ENCODE measurements around the gene TTC28.
"Not testable (repeated sequence)": the region's sequence is repeated elsewhere in the genome, so short reads cannot be mapped to it uniquely, and the experiment has no call there.

Gene TTC28

GRCh38 chr22:28220626-28221363 lies 458.8 kb downstream of the TTC28 start:
- no peak for DNase-seq

DNA sequence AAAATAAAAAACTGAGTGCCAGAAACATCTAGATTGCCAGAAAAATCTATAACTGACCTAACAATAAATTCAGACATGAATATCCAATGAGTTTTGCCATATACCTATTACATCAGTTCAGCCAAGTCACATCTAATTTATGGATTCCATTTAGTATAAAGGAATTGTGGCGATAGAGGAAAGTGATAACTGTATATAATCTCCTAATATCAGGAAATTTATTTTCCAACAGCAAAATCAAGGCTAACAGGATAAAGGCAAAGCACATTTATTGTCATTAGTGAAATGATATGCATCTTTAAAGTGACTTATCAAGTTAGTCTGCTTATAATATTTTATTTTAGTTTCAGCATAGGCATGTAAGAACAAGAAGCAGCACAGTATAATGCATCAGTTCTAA lies 462.4 kb downstream of the TTC28 start:
- DNase-seq: no peak

DNA sequence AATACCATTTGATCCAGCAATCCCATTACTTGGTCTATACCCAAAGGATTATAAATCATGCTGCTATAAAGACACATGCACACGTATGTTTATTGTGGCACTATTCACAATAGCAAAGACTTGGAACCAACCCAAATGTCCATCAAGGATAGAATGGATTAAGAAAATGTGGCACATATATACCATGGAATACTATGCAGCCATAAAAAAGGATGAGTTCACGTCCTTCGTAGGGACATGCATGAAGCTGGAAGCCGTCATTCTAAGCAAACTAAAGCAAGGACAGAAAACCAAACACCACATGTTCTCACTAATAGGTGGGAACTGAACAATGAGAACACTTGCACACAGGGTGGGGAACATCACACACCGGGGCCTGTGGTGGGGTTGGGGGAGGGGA lies 464.9 kb downstream of the TTC28 start:
- not testable (repeated sequence) for DNase-seq

GRCh38 chr22:28209457-28209856 lies 470.2 kb downstream of the TTC28 start:
- not testable (repeated sequence) for DNase-seq

- DNase-seq: no peak
These were observed 470.9 kb downstream of the TTC28 start for GRCh38 chr22:28208787-28209186.

GRCh38 chr22:28208036-28208435 lies 471.6 kb downstream of the TTC28 start:
- DNase-seq: no peak

GRCh38 chr22:28207281-28208030 lies 472.2 kb downstream of the TTC28 start:
- no peak for DNase-seq

DNA sequence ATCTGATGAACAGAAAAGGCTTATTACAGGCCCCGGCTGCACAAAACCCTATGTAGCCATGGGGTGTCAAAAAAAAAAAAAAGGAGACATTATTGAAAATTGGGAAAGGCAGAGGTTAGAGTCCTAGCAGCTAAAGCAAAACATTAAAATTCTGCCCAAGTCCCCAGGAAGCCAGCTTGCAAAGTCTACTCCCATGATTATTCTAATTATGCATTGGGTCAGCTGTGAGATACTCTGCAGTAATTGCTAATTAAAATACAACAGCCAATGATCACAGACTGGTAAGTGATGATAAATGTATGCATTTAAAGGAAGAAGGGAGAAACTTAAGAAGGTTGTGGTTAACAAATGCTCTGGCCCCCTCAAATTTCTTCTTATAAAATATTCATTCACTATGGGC lies 473.7 kb downstream of the TTC28 start:
- DNase-seq: no peak

GRCh38 chr22:28204382-28204781 lies 475.3 kb downstream of the TTC28 start:
- DNase-seq: no peak

GRCh38 chr22:28203286-28203685 lies 476.4 kb downstream of the TTC28 start:
- no peak for DNase-seq

- no peak for DNase-seq
These were observed 480.9 kb downstream of the TTC28 start for GRCh38 chr22:28198692-28199091.

DNA sequence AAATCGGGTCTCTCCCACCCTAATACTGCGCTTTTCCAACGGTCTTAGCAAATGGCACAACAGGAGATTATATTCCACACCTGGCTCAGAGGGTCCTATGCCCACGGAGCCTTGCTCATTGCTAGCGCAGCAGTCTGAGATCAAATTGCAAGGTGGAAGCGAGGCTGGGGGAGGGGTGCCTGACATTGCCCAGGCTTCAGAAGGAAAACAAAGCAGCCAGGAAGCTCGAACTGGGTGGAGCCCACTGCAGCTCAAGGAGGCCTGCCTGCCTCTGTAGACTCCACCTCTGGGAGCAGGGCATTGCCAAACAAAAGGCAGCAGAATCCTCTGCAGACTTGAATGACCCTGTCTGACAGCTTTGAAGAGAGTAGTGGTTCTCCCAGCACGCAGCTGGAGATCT lies 488.1 kb downstream of the TTC28 start:
- not testable (repeated sequence) for DNase-seq

DNA sequence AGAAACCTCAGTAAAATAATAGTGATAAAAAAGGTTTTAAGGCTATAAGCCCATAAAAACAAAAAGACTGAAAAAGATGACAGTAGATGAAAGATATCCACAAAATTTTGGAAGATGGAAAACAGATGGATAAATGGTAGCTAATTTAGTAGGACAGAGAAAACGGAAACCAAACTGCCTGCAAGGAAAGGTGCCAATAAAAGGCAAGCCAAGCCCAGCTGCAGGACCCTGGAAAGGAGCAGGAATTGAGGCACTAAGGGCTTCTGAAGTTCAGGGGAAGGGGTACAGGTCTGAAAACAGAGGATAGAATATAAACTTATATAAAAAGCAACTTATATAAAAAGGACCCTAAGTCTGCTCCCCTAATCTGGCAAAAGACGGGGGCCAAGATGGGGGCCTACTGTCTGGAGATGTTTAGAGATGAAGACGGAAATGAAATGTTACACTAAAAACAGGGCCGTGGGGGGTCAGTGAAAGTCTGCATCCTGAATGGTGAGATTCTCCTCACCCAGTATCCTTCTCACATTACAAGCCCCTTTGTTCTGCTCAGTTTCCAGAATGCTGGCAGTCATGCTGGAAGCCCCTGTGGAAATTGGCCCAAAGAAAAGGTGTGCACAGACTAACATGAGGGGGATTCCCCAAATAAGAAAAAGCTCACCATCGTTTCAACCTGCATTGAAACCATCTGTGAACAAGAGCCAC lies 491.3 kb downstream of the TTC28 start:
- no peak for DNase-seq

DNA sequence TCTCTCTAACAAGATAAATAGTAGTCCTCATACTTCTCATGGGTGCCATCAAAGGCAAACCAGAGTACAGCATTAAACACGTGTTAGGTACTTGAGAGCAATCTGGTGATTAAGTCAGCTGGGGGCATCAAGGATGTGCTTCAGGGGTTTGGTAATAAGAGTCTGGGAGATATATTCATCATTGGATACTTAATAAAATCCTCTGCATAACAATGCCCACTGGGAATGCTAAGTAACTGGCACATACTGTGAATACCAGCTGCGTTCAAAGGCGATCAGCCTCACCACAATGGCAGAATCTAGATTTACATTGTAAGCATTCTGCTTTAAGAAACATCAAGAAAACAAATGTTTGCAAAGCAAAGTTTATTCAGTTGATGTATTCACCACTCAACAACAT lies 492.0 kb downstream of the TTC28 start:
- no peak for DNase-seq

DNA sequence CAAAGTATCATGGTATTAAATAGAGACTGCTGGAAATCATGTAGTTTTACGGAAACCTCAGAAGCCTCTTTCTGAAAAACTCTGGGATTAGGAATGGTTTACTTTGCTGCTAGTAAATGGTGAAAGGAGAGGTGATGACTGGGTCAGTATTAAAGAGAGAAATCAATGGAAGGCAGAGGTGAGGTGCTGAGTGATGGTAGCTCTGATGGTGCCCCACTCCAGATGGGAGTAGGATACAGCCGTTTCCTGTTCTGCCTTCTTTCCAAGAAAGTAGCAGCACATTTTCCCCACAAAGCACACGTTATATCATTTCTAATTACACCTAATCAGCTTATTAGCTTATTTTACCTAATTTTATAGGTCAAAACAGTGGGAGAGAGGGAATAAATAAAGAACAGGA lies 493.0 kb downstream of the TTC28 start:
- DNase-seq: no peak

DNA sequence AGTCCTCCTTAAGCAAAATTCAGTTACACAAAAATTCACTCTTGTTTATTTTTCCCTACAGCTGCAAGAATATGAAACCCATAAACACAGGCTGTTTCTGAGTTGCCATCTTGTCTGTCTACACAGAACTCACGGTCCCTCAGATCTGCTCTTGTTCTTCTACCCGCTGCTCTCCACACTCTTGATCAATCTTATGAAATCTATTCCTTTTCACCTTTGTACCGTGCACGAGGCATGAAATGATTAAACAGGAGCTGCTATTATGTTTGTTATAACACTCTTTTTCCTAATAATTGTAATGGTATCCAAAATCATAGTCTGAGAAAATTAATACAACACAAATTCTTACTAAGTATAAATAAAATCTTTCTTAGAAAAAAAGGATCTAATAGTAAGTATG lies 494.5 kb downstream of the TTC28 start:
- DNase-seq: no peak

- no peak for DNase-seq
These were observed 496.4 kb downstream of the TTC28 start for GRCh38 chr22:28183078-28183860.

DNA sequence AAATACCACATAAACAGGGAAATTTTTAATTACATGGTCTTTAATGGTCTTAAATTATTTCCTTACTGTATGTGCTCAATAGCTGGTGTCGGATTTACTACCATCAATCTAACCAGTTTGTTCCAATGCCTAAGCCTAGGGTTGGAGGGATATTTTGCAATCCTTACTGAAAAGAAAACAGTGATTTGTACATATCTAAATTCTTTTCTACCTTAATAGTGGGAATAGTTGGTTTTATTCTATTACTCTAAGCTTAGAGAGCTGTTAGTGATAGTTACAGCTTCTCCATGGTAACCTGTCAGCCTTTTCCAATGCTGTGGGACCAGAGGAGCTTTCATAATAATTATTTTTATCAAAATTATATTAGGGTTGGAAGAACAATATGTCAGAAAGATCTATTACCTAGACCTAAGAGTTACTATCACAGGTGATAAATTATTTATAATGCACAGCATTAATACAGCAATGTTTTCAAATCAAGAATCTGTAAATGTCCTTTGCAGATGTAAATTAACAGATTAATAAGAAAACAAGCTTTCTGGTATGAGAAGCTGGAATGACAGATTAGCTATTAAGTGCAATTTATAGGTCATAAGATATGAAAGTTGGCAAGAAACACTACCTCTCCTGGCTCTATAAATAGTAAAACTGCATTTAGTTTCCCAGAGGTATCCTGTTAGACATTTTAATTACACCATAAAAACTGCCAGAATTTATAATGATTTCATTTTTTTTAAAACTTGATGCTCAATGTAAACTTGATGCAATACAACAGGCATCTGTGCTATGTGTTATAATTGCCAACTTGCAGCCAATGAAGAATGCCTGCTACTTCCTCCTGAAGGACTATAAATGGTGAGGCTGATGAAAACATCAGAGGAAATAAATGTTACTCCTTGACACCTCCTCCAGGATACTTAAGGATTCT lies 498.6 kb downstream of the TTC28 start:
- DNase-seq: no peak

- DNase-seq: no peak
These were observed 500.2 kb downstream of the TTC28 start for GRCh38 chr22:28179392-28179791.

- no peak for DNase-seq
These were observed 503.7 kb downstream of the TTC28 start for GRCh38 chr22:28175730-28176492.

- no peak for DNase-seq
These were observed 505.1 kb downstream of the TTC28 start for GRCh38 chr22:28174509-28174908.

Data from DMS79 (cell line).